ENCODE measurements around the gene NUDT5.

The NUDT5 gene

GRCh38 chr10:12214763-12215218, 19.1 kb upstream of the NUDT5 start:
- H3K4me1 Mint-ChIP-seq: peaks cover 10% of the 10 kb centered on the region
- no peak overlapping the region for H3K4me3 Mint-ChIP-seq
- H3K9me3 Mint-ChIP-seq: no peaks in the 10 kb centered on the region
- peaks cover 99% of the 10 kb centered on the region for H3K36me3 Mint-ChIP-seq
- peak overlapping the region; percentile 79 for H3K27ac Mint-ChIP-seq
- no peak for ATAC-seq
- peak in 1 of 2 donors; percentile 26 for DNase-seq (ENCODE audit: low spot score in 2 of 2)

- H3K4me3 Mint-ChIP-seq: no peak overlapping the region
- ATAC-seq (no peak), DNase-seq (ENCODE audit: low spot score in 2 of 2) (no peak)
- H3K27ac Mint-ChIP-seq: peak overlapping the region; percentile 79
- H3K36me3 Mint-ChIP-seq: peaks cover 99% of the 10 kb centered on the region
- H3K4me1 Mint-ChIP-seq: peaks cover 12% of the 10 kb centered on the region
- no peaks in the 10 kb centered on the region for H3K9me3 Mint-ChIP-seq
These were observed 18.4 kb upstream of the NUDT5 start for GRCh38 chr10:12214093-12214492.

GRCh38 chr10:12213621-12214020, 17.9 kb upstream of the NUDT5 start:
- Mint-ChIP-seq H3K27ac (peak overlapping the region; percentile 68), H3K36me3 (peaks cover 99% of the 10 kb centered on the region), H3K4me1 (peaks cover 16% of the 10 kb centered on the region), H3K9me3 (no peaks in the 10 kb centered on the region), H3K4me3 (no peak overlapping the region)
- no peak for ATAC-seq
- DNase-seq (ENCODE audit: low spot score in 2 of 2): no peak

- Mint-ChIP-seq H3K4me1 (peaks cover 23% of the 10 kb centered on the region), H3K9me3 (no peaks in the 10 kb centered on the region), H3K27ac (no peak overlapping the region), H3K36me3 (peaks cover 97% of the 10 kb centered on the region), H3K4me3 (no peak overlapping the region)
- ATAC-seq (no peak), DNase-seq (ENCODE audit: low spot score in 2 of 2) (no peak)
These were observed 16.8 kb upstream of the NUDT5 start for GRCh38 chr10:12212454-12212853.

GRCh38 chr10:12208460-12208859, 12.8 kb upstream of the NUDT5 start:
- DNase-seq (ENCODE audit: low spot score in 2 of 2): no peak
- peak overlapping the region; percentile 73 for H3K27ac Mint-ChIP-seq
- H3K4me3 Mint-ChIP-seq: no peak overlapping the region
- no peak for ATAC-seq
- H3K9me3 Mint-ChIP-seq: no peaks in the 10 kb centered on the region
- peaks cover 98% of the 10 kb centered on the region for H3K36me3 Mint-ChIP-seq
- H3K4me1 Mint-ChIP-seq: peaks cover 20% of the 10 kb centered on the region

- ATAC-seq: no peak
These were observed 11.4 kb upstream of the NUDT5 start for GRCh38 chr10:12207114-12207513.

GRCh38 chr10:12205082-12205481, 9.4 kb upstream of the NUDT5 start:
- H3K4me3 Mint-ChIP-seq: no peak overlapping the region
- H3K9me3 Mint-ChIP-seq: no peaks in the 10 kb centered on the region
- peak overlapping the region; percentile 32 for H3K27ac Mint-ChIP-seq
- ATAC-seq: no peak
- H3K36me3 Mint-ChIP-seq: peaks cover 98% of the 10 kb centered on the region
- no peak for DNase-seq (ENCODE audit: low spot score in 2 of 2)
- peaks cover 38% of the 10 kb centered on the region for H3K4me1 Mint-ChIP-seq

More at GRCh38 chr10:12207114-12207513, 11.4 kb upstream of the NUDT5 start:
- Mint-ChIP-seq H3K4me3 (no peak overlapping the region), H3K4me1 (peaks cover 25% of the 10 kb centered on the region), H3K36me3 (peaks cover 98% of the 10 kb centered on the region), H3K9me3 (no peaks in the 10 kb centered on the region), H3K27ac (peak overlapping the region; percentile 73)
- no peak for DNase-seq (ENCODE audit: low spot score in 2 of 2)

- H3K27ac Mint-ChIP-seq: no peak overlapping the region
- ATAC-seq (no peak), DNase-seq (ENCODE audit: low spot score in 2 of 2) (no peak)
- H3K4me1 Mint-ChIP-seq: peaks cover 28% of the 10 kb centered on the region
- H3K36me3 Mint-ChIP-seq: peaks cover 93% of the 10 kb centered on the region
- no peak overlapping the region for H3K4me3 Mint-ChIP-seq
- H3K9me3 Mint-ChIP-seq: no peaks in the 10 kb centered on the region
These were observed 6.5 kb upstream of the NUDT5 start for GRCh38 chr10:12202226-12202625.

- no peak overlapping the region for H3K27ac Mint-ChIP-seq
- peak overlapping the region; percentile 28 for H3K4me3 Mint-ChIP-seq
- H3K9me3 Mint-ChIP-seq: no peaks in the 10 kb centered on the region
- H3K4me1 Mint-ChIP-seq: peaks cover 32% of the 10 kb centered on the region
- ATAC-seq: peak; percentile 90
- H3K36me3 Mint-ChIP-seq: peaks cover 86% of the 10 kb centered on the region
- no peak for DNase-seq (ENCODE audit: low spot score in 2 of 2)
These were observed 5.9 kb upstream of the NUDT5 start for GRCh38 chr10:12201543-12201942.

GRCh38 chr10:12200850-12201249, 5.2 kb upstream of the NUDT5 start:
- DNase-seq (ENCODE audit: low spot score in 2 of 2) (no peak), ATAC-seq (no peak)
- no peaks in the 10 kb centered on the region for H3K9me3 Mint-ChIP-seq
- peaks cover 38% of the 10 kb centered on the region for H3K4me1 Mint-ChIP-seq
- peaks cover 84% of the 10 kb centered on the region for H3K36me3 Mint-ChIP-seq
- H3K4me3 Mint-ChIP-seq: peak overlapping the region; percentile 28
- H3K27ac Mint-ChIP-seq: peak overlapping the region; percentile 13

- no peak for DNase-seq (ENCODE audit: low spot score in 2 of 2)
- ATAC-seq: no peak
- Mint-ChIP-seq H3K4me1 (peaks cover 40% of the 10 kb centered on the region), H3K9me3 (no peaks in the 10 kb centered on the region), H3K27ac (no peak overlapping the region), H3K36me3 (peaks cover 75% of the 10 kb centered on the region), H3K4me3 (peak overlapping the region; percentile 100)
These were observed 2.5 kb upstream of the NUDT5 start for GRCh38 chr10:12198156-12198555.

GRCh38 chr10:12196531-12197211, 980 bp upstream of the NUDT5 start:
- ATAC-seq: no peak
- peaks cover 48% of the 10 kb centered on the region for H3K4me1 Mint-ChIP-seq
- H3K9me3 Mint-ChIP-seq: no peaks in the 10 kb centered on the region
- peaks cover 75% of the 10 kb centered on the region for H3K36me3 Mint-ChIP-seq
- DNase-seq (ENCODE audit: low spot score in 2 of 2): no peak
- H3K27ac Mint-ChIP-seq: peak overlapping the region; percentile 98
- peak overlapping the region; percentile 100 for H3K4me3 Mint-ChIP-seq

GRCh38 chr10:12195281-12195602, 449 bp downstream of the NUDT5 start:
- Mint-ChIP-seq H3K4me3 (peak overlapping the region; percentile 100), H3K4me1 (peaks cover 50% of the 10 kb centered on the region), H3K9me3 (no peaks in the 10 kb centered on the region), H3K36me3 (peaks cover 68% of the 10 kb centered on the region), H3K27ac (peak overlapping the region; percentile 98)
- peak; percentile 1 for ATAC-seq
- DNase-seq (ENCODE audit: low spot score in 2 of 2): no peak

GRCh38 chr10:12194752-12195271, 879 bp downstream of the NUDT5 start:
- ATAC-seq (no peak), DNase-seq (ENCODE audit: low spot score in 2 of 2) (peak; percentile 14 to 67)
- peak overlapping the region; percentile 98 for H3K27ac Mint-ChIP-seq
- peak overlapping the region; percentile 100 for H3K4me3 Mint-ChIP-seq
- no peaks in the 10 kb centered on the region for H3K9me3 Mint-ChIP-seq
- H3K4me1 Mint-ChIP-seq: peaks cover 53% of the 10 kb centered on the region
- peaks cover 68% of the 10 kb centered on the region for H3K36me3 Mint-ChIP-seq

- DNase-seq (ENCODE audit: low spot score in 2 of 2): no peak
- H3K4me1 Mint-ChIP-seq: peaks cover 52% of the 10 kb centered on the region
- no peaks in the 10 kb centered on the region for H3K9me3 Mint-ChIP-seq
- H3K4me3 Mint-ChIP-seq: no peak overlapping the region
- no peak for ATAC-seq
- peaks cover 59% of the 10 kb centered on the region for H3K36me3 Mint-ChIP-seq
- H3K27ac Mint-ChIP-seq: no peak overlapping the region
These were observed 2.5 kb downstream of the NUDT5 start for GRCh38 chr10:12193193-12193592.

GRCh38 chr10:12191715-12192114, 4.0 kb downstream of the NUDT5 start:
- DNase-seq (ENCODE audit: low spot score in 2 of 2) (no peak), ATAC-seq (no peak)
- Mint-ChIP-seq H3K27ac (peak overlapping the region; percentile 58), H3K4me1 (peaks cover 65% of the 10 kb centered on the region), H3K36me3 (peaks cover 72% of the 10 kb centered on the region), H3K9me3 (no peaks in the 10 kb centered on the region), H3K4me3 (no peak overlapping the region)
